ENCODE data around the gene FBXL15.
A peak's percentile ranks its signal among the peaks of the same experiment; 100 is the strongest.

Gene FBXL15

GRCh38 chr10:102398172-102399020 lies 22.2 kb upstream of the FBXL15 start:
- DNase-seq: no peak

DNA sequence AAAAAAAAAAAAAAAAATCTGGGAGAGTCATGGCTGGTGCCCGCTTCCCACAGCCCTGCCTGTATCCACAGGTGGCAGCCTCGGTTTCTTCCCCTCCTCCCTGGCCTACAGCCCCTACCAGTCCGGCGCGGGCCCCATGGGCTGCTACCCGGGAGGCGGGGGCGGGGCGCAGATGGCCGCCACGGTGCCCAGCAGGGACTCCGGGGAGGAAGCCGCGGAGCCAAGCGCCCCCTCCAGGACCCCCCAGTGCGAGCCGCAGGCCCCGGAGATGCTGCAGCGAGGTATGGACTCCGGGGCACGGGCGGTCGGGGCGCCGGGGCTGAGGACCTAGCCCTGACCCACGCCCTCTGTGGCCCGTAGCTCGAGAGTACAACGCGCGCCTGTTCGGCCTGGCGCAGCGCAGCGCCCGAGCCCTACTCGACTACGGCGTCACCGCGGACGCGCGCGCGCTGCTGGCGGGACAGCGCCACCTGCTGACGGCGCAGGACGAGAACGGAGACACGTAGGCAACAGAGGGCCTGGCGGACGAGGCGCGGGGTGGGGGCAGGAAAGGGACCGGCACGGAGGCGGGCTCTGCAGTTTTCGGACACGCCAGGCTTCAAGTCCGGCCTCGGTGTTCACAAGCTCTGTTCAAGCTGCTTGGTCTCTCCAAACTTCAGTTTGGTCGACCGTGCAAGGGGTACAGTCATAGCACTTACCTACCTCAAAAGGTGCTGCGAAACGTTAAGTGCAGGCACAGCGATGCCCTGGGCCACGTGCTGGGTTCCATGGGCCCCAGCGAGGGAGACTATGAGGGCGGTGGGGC lies 21.2 kb upstream of the FBXL15 start:
- DNase-seq: peak; percentile 88

- DNase-seq: no peak
These were observed 20.6 kb upstream of the FBXL15 start for GRCh38 chr10:102400076-102400475.

- no peak for DNase-seq
These were observed 19.9 kb upstream of the FBXL15 start for GRCh38 chr10:102400598-102401341.

- DNase-seq: no peak
These were observed 19.3 kb upstream of the FBXL15 start for GRCh38 chr10:102401342-102401654.

DNA sequence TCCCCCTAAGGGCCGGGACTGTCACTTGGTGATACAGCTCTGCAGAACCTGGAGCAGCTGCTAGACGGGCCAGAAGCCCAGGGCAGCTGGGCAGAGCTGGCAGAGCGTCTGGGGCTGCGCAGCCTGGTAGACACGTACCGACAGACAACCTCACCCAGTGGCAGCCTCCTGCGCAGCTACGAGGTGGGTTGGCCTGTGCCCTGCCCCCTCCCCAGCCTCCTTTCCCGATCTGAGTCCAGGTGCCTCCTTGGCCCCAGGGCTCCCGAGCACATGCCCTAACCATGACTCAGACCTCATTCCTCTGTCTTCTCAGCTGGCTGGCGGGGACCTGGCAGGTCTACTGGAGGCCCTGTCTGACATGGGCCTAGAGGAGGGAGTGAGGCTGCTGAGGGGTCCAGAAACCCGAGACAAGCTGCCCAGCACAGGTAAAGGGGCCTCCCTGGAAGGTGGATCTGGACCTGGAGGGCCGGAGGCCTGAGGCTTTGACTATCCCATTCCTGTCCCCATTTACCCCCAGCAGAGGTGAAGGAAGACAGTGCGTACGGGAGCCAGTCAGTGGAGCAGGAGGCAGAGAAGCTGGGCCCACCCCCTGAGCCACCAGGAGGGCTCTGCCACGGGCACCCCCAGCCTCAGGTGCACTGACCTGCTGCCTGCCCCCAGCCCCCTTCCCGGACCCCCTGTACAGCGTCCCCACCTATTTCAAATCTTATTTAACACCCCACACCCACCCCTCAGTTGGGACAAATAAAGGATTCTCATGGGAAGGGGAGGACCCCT lies 18.7 kb upstream of the FBXL15 start:
- no peak for DNase-seq

DNA sequence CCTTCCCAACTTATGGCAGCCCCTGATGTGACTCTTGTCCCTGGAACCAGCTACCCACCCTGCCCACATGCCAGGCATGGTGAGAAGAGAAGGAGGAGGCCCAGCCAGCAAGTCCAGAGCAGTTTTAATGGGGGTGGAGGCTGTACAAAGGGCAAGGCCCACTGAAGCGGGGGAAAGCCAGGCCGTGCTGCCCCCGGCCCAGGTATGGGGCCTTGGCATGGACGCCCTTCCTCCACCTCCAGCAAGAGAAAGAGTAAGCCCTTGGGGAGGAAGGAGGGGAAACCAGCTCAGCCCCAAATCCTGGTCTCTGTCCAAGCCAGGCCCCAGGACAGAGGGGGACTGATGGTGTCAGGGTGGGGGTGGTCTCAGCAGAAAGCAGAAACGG lies 18.1 kb upstream of the FBXL15 start:
- DNase-seq: no peak

- DNase-seq: no peak
These were observed 17.5 kb upstream of the FBXL15 start for GRCh38 chr10:102403115-102403514.

DNA sequence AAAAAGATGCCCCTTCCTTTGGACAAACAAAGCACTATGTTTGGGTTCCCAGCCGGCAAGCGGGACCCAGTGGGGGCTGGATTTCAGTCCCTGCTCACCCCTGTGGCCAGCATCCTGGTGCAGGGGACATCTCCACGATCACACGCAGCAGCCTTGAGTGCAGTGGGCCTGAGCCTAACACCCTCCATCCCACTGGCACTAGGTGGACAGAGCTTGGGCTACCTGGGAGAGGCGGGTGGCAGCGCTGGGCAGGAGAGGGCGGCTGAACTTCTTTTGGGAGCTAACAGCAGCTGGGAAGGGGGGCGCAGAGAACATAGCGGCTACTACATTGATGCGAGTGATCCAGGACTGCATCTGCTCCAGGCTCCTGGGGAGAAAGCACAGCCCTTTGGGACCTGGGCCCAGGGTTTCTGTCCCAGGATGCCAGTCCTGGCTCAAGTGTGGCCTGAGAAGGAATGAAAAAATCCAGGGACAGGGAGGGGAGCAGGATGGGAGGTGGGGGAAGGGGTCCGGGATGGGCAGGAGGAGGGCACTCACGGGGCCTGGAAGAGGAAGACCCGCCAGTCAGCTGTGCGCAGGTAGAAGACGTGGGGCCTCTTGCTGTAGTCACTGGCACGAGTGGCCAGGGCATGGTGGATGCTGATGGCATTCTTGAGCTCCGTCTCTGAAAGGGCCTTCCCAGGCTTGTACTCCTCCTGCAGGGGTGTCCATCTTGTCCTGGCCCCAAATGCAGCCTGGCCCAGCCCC lies 16.1 kb upstream of the FBXL15 start:
- no peak for DNase-seq

DNA sequence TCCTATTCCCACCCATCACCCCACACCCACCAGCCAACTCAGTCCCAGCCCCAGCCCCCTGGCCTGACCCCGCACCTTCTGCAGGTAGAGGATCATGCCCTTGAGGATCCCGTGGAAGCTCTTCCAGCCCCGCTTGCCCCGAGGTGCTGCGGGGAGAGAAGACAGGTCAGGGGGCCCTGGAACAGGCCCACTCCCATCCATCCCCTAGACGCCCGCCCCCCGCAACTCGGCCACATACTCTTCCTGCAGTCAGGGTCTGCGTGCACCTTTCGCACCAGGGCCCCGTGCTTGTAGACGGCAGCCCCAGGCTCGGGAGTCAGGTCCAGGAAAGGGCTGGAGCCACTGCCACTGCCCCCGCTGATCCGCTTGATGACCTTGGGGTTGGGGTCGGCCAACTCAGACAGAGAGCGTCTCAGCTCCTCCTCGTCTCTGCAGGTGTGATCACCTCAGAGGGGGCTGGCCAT lies 15.5 kb upstream of the FBXL15 start:
- no peak for DNase-seq

DNA sequence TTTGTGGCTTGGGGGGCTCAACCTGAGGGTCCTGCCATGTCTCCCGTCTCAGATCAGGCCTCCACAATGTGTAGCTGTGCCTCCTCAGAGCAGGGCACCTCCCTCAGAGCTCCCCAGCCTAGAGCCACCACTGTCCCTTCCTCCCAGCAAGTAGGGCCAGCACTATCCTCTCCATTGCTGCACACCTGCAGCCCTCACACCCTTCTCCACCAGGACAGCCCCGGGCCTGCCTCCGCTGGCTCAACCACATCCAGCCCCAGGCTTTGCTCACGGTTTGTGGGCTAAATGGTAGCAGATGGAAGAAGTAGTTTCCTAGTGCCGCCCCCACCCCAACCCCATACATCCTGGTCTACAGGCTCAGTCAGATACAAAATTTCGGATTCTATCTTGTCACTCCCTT lies 15.0 kb upstream of the FBXL15 start:
- DNase-seq: no peak

DNA sequence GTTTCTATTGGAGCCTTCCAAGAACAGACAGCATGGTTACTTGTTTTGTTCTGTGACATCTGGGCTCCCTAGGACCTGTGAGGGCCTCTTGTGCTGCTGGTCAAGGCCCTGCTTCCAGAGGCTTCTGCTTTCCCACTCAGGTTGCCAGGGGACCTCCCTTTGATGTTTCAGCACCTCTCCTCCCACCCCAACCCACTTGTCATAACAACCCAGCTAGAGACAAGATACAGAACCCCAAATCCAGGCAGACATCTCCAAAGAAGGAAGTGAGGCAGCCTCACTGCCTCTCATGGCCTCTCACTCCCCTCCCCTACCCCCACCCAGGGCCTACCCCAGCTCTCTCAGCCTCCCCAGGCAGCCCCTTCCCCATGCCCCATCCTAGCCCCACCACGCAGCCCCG lies 13.8 kb upstream of the FBXL15 start:
- DNase-seq: no peak

GRCh38 chr10:102407425-102408130 lies 13.1 kb upstream of the FBXL15 start:
- DNase-seq: no peak

- DNase-seq: no peak
These were observed 12.4 kb upstream of the FBXL15 start for GRCh38 chr10:102408131-102408727.

DNA sequence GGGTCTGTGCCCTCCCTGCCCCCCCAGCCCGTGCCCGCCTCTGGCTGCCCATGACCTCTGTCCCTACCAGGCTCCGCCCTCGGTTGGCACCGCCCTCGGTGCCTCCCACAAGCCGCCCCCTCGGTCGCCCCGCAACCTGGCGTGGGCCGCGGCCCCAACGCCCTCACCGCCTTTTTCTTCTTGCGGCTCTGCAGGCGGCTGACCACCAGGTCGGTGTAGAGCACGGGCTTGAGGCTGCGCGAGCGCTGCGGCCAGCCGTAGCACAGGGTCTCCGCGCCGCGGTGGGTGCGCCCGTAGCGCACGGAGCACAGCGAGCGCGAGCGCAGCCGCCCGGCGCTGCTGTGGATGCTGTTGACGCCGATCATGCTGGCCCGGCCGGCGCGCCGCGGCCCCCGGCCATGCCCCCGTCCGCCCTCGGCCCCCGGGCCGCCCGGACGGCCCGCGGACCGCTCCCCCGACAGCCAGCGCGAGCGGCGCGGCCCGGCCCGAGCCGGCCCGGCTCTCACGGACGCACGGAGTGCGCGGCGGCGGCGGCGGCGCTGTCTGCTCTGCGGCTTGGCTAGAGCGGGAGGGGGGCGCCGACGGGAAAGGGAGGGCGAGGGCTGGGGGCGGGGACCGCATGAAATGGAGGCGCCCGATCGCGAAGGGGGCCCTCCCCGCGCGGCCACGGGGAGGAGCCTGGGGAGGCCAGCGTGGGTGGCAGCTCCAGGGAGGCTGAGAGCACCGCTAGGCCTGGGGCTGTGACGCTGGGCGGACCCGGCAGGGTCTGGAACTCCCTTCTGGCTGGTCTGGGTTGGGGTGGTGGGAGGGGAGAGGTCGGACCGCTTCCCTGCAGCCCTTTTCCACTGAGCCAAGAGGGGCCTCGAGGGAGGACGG lies 11.7 kb upstream of the FBXL15 start:
- DNase-seq: peak; percentile 81

DNA sequence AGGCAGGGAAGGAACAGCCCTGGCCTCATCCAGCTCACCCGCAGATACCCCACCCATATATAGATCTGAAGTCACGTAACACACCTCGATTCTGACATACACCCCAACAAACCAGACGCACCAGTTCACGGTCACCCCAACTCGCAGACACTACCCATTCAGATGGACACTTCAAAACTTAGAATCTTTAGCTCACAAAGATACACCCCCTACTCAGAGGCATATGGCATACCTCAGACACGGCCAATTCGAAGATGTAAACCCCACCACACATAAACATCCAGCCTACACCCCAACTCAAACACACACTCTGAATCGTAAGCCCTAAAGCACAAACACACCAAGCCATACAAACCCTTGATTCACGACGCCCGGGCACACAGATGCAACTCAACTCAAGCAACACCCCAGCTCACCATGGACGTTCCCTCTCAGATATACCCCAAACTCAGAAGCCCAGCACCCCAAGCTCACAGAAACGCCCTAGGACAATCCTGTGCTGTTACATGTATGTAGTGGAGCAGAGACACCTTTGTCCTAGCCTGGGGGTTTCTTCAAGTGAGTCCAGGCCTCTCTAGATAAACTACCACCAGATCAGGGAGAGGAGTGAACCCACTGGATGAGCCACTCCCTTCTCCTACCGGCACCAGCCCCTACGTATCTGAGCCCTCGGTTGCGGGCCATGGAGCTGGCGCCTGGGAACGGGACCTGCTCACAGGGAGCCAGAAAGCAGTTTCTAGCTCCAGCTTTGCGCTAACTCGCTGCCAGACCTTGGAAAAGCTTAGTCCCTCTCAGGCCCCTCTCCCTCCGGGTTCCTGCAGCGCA lies 10.8 kb upstream of the FBXL15 start:
- no peak for DNase-seq

GRCh38 chr10:102410429-102411073 lies 10.1 kb upstream of the FBXL15 start:
- peak; percentile 67 for DNase-seq

Measured in activated naive CD4-positive, alpha-beta T cell treated with Interleukin-2 at 50 U/mL for 16 hours (primary cell).